Upper lobe of left lung (tissue), 6 donors: ENCODE measurements around the gene CCL3. TPM values are rescaled to one million over a fixed set of nuclear protein-coding genes. Genes with fewer than 3 reads are reported as not detected.
"Not testable (repeated sequence)": the region's sequence is repeated elsewhere in the genome, so short reads cannot be mapped to it uniquely, and the experiment has no call there.

ENCODE experiments used
- ATAC-seq, 2 donors: fragments of 200-7000 bp; cut with Tn5 transposase; one replicate each; pipeline ENCODE4 v1.9.1; 2022; ENCODE audit warnings: mild to moderate bottlenecking in 2 of 2, moderate library complexity in 2 of 2; ENCODE audit not compliant: low FRiP score in 2 of 2
- DNase-seq, 2 donors: peaks; one replicate each; pipeline ENCODE4 v3.0.0-alpha.2; 2019 to 2020
- H3K27ac ChIP-seq, 4 donors: fragments of 200-600 bp; sonication (generic); one replicate each; pipeline ENCODE4 v1.5.1; 2016 to 2019
- H3K27me3 ChIP-seq, 4 donors: fragments of 200-600 bp; sonication (generic); one replicate each; pipeline ENCODE4 v1.5.1; 2017 to 2019
- H3K36me3 ChIP-seq, 4 donors: fragments of 200-600 bp; sonication (generic); one replicate each; pipeline ENCODE4 v1.5.1; 2016 to 2019
- H3K4me1 ChIP-seq, 4 donors: fragments of 200-600 bp; sonication (generic); one replicate each; pipeline ENCODE4 v1.5.1; 2018 to 2019
- H3K4me3 ChIP-seq, 4 donors: fragments of 200-600 bp; sonication (generic); one replicate each; pipeline ENCODE4 v1.5.1; 2017 to 2019; ENCODE audit warnings: mild to moderate bottlenecking in 2 of 4, moderate library complexity in 1 of 4
- H3K9me3 ChIP-seq, 4 donors: fragments of 200-600 bp; sonication (generic); one replicate each; pipeline ENCODE4 v1.5.1; 2018 to 2019
- EP300 ChIP-seq, 4 donors: sonication (generic); formaldehyde crosslinking; IDR thresholded peaks; one replicate each; pipeline ENCODE4 v1.5.1; 2017; ENCODE audit warnings: antibody characterized with exemption in 4 of 4, control low read depth in 2 of 4
- POLR2A ChIP-seq, 4 donors: fragments of 450-650 bp; IDR thresholded peaks; one replicate each; pipeline ENCODE4 v1.5.1; 2016 to 2017; ENCODE audit warnings: antibody characterized with exemption in 4 of 4, mild to moderate bottlenecking in 2 of 4
- POLR2AphosphoS5 ChIP-seq, 2 donors: sonication (generic); formaldehyde crosslinking; IDR thresholded peaks; one replicate each; pipeline ENCODE4 v1.5.1; 2017; ENCODE audit warnings: antibody characterized with exemption in 2 of 2
- WGBS, 2 donors: methylation state at CpG; one replicate each; pipeline ENCODE4 v1.1.5; 2017 to 2018; 5-methylcytosine and 5-hydroxymethylcytosine counted together
- total RNA-seq, 6 donors: library from RNA; depleted of rRNA in 4 of 6; stranded (reverse); fragments of >200 nt in 4 of 6; gene quantifications; one replicate each; pipeline versions ENCODE4 v1.1.0 to v1.2.1, GENCODE V29; 2016 to 2021
- TF ChIP-seq, protein P1 (sequence below), 6 experiments: fragments of 450-650 bp in 4 of 6; fragments of 200-600 bp in 2 of 6; sonication (generic) in 2 of 6; IDR thresholded peaks; one replicate each; pipeline ENCODE4 v1.5.1; 2016 to 2019; ENCODE audit warnings: antibody characterized with exemption in 6 of 6
- donor health status: DM: no; HTN: no; CAD: no; lungs with moderate emphysema.
- donor health status: DM: no; HTN: yes; CAD: no; lungs with severe emphysema.

The CCL3 gene
- total RNA-seq, 6 donors from 2014 or later, result 0.55 to 24.9 (median 2.9) TPM

DNA sequence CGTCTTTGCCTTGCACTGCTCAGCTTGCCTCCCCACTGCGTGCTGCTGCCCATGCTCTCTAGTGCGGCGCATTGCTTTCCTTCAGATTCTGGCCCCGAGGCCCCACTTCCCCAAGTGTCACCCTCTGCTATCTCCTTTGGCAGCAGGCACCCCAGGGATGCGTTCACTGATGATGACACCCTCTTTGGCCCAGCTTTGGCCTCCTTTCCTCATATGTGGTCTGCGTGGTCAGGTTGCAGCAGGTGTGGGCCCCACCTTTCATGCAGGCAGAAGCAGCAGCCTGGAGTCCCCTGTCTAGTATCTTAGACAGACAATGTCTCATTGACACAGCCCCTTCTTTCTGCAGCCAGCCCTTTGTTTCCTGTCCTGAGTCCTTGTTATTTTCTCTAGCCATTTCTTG is 4.8 kb upstream of the CCL3 start:
- H3K4me1 ChIP-seq, result peaks cover 0 to 2% (median 0%) of the 10 kb centered on the region in 4 donors
- H3K9me3 ChIP-seq, result no peaks in the 10 kb centered on the region
- no peaks in the 10 kb centered on the region for H3K36me3 ChIP-seq
- DNase-seq (no peak), ATAC-seq (no peak)
- TF ChIP-seq, protein P1, sequence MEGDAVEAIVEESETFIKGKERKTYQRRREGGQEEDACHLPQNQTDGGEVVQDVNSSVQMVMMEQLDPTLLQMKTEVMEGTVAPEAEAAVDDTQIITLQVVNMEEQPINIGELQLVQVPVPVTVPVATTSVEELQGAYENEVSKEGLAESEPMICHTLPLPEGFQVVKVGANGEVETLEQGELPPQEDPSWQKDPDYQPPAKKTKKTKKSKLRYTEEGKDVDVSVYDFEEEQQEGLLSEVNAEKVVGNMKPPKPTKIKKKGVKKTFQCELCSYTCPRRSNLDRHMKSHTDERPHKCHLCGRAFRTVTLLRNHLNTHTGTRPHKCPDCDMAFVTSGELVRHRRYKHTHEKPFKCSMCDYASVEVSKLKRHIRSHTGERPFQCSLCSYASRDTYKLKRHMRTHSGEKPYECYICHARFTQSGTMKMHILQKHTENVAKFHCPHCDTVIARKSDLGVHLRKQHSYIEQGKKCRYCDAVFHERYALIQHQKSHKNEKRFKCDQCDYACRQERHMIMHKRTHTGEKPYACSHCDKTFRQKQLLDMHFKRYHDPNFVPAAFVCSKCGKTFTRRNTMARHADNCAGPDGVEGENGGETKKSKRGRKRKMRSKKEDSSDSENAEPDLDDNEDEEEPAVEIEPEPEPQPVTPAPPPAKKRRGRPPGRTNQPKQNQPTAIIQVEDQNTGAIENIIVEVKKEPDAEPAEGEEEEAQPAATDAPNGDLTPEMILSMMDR (IDR thresholded peaks at IDR 0.05), result no peak
- TF ChIP-seq POLR2A (IDR thresholded peaks at IDR 0.05) (no peak), POLR2AphosphoS5 (IDR thresholded peaks at IDR 0.05) (no peak), EP300 (IDR thresholded peaks at IDR 0.05) (no peak)
- WGBS, 2 donors, result 77 to 94% methylated on average over 7 of the region's 7 CpGs
- no peaks in the 10 kb centered on the region for H3K27me3 ChIP-seq
- no peak overlapping the region for H3K4me3 ChIP-seq
- H3K27ac ChIP-seq, result no peak overlapping the region

DNA sequence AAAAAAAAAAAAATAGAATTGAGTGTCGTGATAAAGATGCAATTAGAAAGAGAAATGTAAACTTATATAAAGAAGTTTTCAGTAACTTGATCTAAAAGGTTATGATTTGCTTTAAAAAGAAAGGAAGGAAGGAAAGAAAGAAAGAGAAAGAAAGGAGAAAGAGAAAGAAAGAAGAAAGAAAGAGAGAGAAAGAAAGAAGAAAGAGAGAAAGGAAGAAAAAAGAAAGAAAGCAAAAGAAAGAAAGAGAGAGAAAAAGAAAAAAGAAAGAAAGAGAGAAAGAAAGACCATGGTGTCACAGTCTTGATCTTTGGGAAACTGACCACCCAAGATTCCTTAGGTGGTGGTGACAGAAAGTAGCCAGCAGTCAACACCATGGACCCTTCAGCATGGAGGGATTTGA is 4.3 kb upstream of the CCL3 start:
- Histone ChIP-seq H3K9me3 (no peaks in the 10 kb centered on the region), H3K4me3 (no peak overlapping the region), H3K27ac (no peak overlapping the region), H3K27me3 (no peaks in the 10 kb centered on the region), H3K4me1 (peaks cover 0 to 2% (median 0%) of the 10 kb centered on the region in 4 donors), H3K36me3 (no peaks in the 10 kb centered on the region)
- ATAC-seq (no peak), DNase-seq (no peak)
- TF ChIP-seq POLR2AphosphoS5 (IDR thresholded peaks at IDR 0.05) (no peak), POLR2A (IDR thresholded peaks at IDR 0.05) (no peak), EP300 (IDR thresholded peaks at IDR 0.05) (no peak)
- TF ChIP-seq, protein P1 (IDR thresholded peaks at IDR 0.05), result no peak
- WGBS, 2 donors, result 78 to 100% methylated on average over 1 of the region's 1 CpG

DNA sequence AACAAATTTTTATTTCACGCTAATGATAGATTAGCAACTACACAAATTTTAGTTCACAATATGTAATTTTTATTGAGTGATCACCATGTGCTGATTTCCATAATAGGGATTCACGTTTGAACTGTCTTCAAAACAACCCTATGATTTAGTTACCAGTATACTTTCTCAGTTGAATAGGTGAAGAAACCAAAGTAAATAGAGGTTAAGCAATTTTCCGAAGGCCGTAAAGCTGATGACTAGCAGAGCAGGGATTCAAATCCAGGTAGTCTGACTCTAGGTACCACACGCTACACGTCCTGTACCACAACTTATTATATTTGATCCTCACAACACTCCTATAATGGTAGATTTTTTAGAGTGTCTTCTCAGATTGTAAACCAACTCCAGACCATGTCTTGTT is 2.8 kb upstream of the CCL3 start:
- not testable (repeated sequence) for H3K4me1 ChIP-seq, H3K27me3 ChIP-seq, H3K4me3 ChIP-seq, H3K9me3 ChIP-seq, DNase-seq, ATAC-seq, H3K36me3 ChIP-seq, H3K27ac ChIP-seq
- 81 to 84% methylated on average over 6 of the region's 6 CpGs for WGBS, 2 donors

DNA sequence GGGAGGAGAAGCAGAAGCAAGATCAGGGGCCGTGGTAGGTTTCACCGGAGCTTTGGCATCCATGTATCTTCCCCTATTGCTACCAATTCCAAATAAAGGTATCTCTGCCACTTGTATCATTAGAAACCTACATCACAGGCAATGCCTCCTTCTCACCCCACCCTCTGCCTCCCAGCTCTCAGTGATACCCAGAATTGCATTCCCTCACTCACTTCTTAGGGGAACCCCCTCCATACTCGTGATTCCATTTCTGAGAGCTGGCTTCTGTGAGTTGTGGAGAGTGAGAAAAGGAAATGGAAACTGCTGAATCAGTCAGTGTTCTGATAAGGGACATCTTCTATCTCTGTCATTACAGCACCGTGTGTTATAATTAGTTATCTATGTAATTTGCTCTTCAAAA is 2.3 kb upstream of the CCL3 start:
- TF ChIP-seq EP300 (IDR thresholded peaks at IDR 0.05) (no peak), POLR2AphosphoS5 (IDR thresholded peaks at IDR 0.05) (no peak), POLR2A (IDR thresholded peaks at IDR 0.05) (no peak)
- TF ChIP-seq, protein P1 (IDR thresholded peaks at IDR 0.05), result no peak
- Histone ChIP-seq H3K4me1 (peaks cover 0 to 6% (median 1%) of the 10 kb centered on the region in 4 donors), H3K27me3 (no peaks in the 10 kb centered on the region), H3K4me3 (no peak overlapping the region), H3K9me3 (no peaks in the 10 kb centered on the region), H3K27ac (no peak overlapping the region), H3K36me3 (no peaks in the 10 kb centered on the region)
- DNase-seq, result no peak
- no peak for ATAC-seq
- 64 to 68% methylated on average over 4 of the region's 4 CpGs for whole genome bisulfite sequencing, 2 donors

DNA sequence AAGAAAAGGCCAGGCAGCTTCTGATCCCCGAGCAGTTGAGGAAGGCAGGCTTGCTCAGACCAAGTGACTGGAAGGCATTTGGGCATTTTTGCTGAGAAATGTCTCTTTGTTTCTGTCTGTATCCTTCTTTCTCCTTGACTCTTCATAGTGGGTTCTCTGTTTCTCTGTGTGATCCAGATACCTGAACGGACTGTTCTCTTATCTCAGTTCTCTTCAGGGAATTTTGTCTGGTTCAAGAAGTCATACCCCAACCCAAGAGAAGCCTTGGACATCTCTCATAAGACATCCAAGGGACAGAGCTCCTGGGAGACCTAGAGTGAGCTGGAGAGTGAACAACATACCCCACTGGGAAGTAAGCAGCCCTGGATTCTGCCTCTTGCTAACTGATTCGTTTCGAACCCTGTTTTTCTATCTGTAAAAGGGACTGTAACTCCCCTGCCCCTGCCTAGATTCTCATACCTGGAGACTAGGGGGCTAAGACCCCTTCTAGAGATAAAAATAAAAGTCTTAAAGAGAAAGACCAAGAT is 541 bp downstream of the CCL3 start:
- H3K4me3 ChIP-seq, result peak overlapping the region in 1 of 4 donors; percentile 6
- no peaks in the 10 kb centered on the region for H3K9me3 ChIP-seq
- TF ChIP-seq POLR2AphosphoS5 (IDR thresholded peaks at IDR 0.05), result no peak
- DNase-seq (no peak), ATAC-seq (no peak)
- H3K4me1 ChIP-seq, result peaks cover 0 to 15% (median 9%) of the 10 kb centered on the region in 4 donors
- no peaks in the 10 kb centered on the region for H3K36me3 ChIP-seq
- H3K27ac ChIP-seq, result peak overlapping the region in 2 of 4 donors; percentile 22 to 52
- H3K27me3 ChIP-seq, result no peaks in the 10 kb centered on the region
- 81 to 86% methylated on average over 4 of the region's 4 CpGs for WGBS, 2 donors

DNA sequence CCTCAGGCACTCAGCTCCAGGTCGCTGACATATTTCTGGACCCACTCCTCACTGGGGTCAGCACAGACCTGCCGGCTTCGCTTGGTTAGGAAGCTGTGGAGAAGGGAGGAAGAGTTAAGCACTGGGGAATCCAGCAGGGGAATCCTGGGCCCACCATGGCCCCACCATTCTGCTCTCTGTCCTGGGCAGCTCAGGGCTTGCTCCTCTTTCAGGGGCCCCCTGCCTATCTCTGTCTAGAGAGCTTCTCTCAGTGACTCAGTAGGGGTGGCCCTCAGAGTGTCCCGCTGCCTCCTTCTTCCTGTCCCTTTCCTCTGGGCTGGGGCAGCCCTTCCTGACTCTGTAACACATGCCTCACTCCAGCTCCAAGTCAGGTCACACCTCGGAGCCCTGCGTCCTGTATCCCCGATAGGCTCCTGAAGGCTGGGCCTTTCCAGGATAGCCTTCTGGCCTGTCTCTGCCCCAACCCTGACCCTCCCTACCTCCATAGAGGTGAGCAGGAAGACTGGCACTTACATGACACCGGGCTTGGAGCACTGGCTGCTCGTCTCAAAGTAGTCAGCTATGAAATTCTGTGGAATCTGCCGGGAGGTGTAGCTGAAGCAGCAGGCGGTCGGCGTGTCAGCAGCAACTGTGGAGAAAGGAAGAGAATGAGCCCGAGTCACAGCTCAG is 1.1 kb downstream of the CCL3 start:
- H3K36me3 ChIP-seq, result no peaks in the 10 kb centered on the region
- TF ChIP-seq POLR2A (IDR thresholded peaks at IDR 0.05) (no peak), POLR2AphosphoS5 (IDR thresholded peaks at IDR 0.05) (no peak), EP300 (IDR thresholded peaks at IDR 0.05) (no peak)
- TF ChIP-seq, protein P1 (IDR thresholded peaks at IDR 0.05), result no peak
- no peak overlapping the region for H3K4me3 ChIP-seq
- peaks cover 0 to 15% (median 9%) of the 10 kb centered on the region in 4 donors for H3K4me1 ChIP-seq
- DNase-seq (no peak), ATAC-seq (peak in 1 of 2 donors; percentile 27)
- WGBS, 2 donors, result 75 to 87% methylated on average over 9 to 10 of the region's 14 CpGs
- no peaks in the 10 kb centered on the region for H3K27me3 ChIP-seq
- no peaks in the 10 kb centered on the region for H3K9me3 ChIP-seq
- H3K27ac ChIP-seq, result peak overlapping the region in 2 of 4 donors; percentile 22 to 52

DNA sequence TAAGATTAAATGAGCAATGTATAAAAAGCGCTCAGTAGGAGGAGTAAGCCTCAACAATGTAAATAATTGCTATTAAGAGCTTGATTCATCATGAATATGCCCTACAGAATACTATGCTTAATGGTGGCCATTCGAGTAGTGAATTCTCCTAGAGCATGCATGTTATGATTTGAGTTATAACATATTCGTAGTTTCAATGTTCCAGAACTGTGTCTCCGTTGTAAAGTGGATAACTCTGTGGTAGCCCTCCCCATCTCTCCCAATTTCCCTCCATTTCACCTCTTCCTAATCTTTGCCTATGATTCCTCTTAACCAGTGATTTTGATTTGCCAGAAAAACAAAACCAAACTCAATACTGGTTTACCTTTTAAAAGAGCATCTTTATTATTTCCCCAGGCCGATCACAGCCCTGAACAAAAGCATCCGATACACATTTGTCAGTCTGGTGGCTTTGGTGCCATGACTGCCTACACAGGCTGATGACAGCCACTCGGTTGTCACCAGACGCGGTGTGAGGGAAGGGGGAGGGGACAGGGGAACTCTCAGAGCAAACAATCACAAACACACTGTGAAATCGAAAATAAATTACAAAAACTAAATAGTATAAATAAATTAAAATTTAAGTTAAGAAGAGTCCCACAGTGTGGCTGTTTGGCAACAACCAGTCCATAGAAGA is 1.9 kb downstream of the CCL3 start:
- 72 to 85% methylated on average over 10 of the region's 10 CpGs for WGBS, 2 donors
- H3K36me3 ChIP-seq, DNase-seq, H3K4me3 ChIP-seq, H3K27me3 ChIP-seq, H3K9me3 ChIP-seq, ATAC-seq: not testable (repeated sequence)
- Histone ChIP-seq H3K4me1 (peaks cover 0 to 19% (median 9%) of the 10 kb centered on the region in 4 donors), H3K27ac (peak overlapping the region in 1 of 4 donors; percentile 22)

DNA sequence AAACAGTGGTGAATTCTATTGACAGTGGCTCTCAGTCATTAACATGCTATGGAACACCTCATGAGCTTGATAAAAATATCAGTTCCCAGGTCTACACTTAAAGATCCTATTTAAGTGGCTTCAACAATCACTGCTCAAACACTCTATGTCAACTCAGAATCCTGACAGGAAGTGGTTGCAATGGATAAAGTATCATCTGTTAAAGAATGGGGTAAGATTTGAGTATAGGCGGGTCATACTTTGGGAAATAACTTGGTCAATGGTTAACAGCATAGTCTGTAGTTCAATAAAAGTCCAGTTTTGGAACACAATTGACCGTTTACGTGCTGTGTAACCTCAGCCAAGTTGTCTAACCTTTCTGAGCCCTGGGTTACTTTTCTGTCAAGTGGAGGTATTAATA is 2.5 kb downstream of the CCL3 start:
- ATAC-seq, result not testable (repeated sequence)
- 57% methylated on average over 1 to 3 of the region's 3 CpGs for WGBS, 2 donors

More for the DNA sequence above, 2.5 kb downstream of the CCL3 start:
- H3K27me3 ChIP-seq, H3K36me3 ChIP-seq, H3K4me3 ChIP-seq, H3K9me3 ChIP-seq, H3K27ac ChIP-seq, DNase-seq: not testable (repeated sequence)
- peaks cover 0 to 22% (median 9%) of the 10 kb centered on the region in 4 donors for H3K4me1 ChIP-seq
